ENCODE results near the gene PUS7L.
"Not testable (repeated sequence)": the region's sequence is repeated elsewhere in the genome, so short reads cannot be mapped to it uniquely, and the experiment has no call there.

PUS7L gene

GRCh38 chr12:43696154-43696553, 62.4 kb downstream of the PUS7L start:
- Histone ChIP-seq H3K9ac (ENCODE audit: low read length) (no peak overlapping the region), H3K4me3 (ENCODE audit: low read length) (no peak overlapping the region), H3K4me2 (ENCODE audit: low read depth, low read length) (no peak overlapping the region), H3K79me2 (ENCODE audit: low read length) (no peaks in the 10 kb centered on the region), H3F3A (ENCODE audit: insufficient read depth, low read length) (no peaks in the 10 kb centered on the region), H3K27ac (ENCODE audit: low read length) (no peak overlapping the region), H3K9me2 (replicated peaks; ENCODE audit: insufficient read depth, low read length) (no peaks in the 10 kb centered on the region), H3K36me3 (replicated peaks; ENCODE audit: insufficient read depth, low read length) (no peaks in the 10 kb centered on the region), H3K27me3 (replicated peaks; ENCODE audit: insufficient read depth, low read length) (no peaks in the 10 kb centered on the region), H3K4me1 (ENCODE audit: low read length) (no peaks in the 10 kb centered on the region), H3K9me3 (replicated peaks; ENCODE audit: insufficient read depth, low read length) (no peaks in the 10 kb centered on the region), H4K20me1 (ENCODE audit: insufficient read depth, low read length) (no peaks in the 10 kb centered on the region), H2AFZ (ENCODE audit: low read length) (no peak overlapping the region)
- no peak for DNase-seq
- TF ChIP-seq EZH2phosphoT487 (IDR thresholded peaks at IDR 0.05; ENCODE audit: low read length) (no peak), CTCF (IDR thresholded peaks at IDR 0.05; ENCODE audit: low read length) (no peak), EZH2 (optimal IDR thresholded peaks at IDR 0.05; ENCODE audit: low read depth, low read length) (no peak)

GRCh38 chr12:43694879-43695278, 63.7 kb downstream of the PUS7L start:
- H3K9me3 ChIP-seq (replicated peaks; ENCODE audit: insufficient read depth, low read length) = no peaks in the 10 kb centered on the region
- DNase-seq = no peak
- no peaks in the 10 kb centered on the region for H3K4me1 ChIP-seq (ENCODE audit: low read length)
- H4K20me1 ChIP-seq (ENCODE audit: insufficient read depth, low read length) = no peaks in the 10 kb centered on the region
- no peaks in the 10 kb centered on the region for H3F3A ChIP-seq (ENCODE audit: insufficient read depth, low read length)
- H2AFZ ChIP-seq (ENCODE audit: low read length) = no peak overlapping the region
- no peaks in the 10 kb centered on the region for H3K36me3 ChIP-seq (replicated peaks; ENCODE audit: insufficient read depth, low read length)
- H3K4me3 ChIP-seq (ENCODE audit: low read length) = no peak overlapping the region
- no peaks in the 10 kb centered on the region for H3K27me3 ChIP-seq (replicated peaks; ENCODE audit: insufficient read depth, low read length)
- no peaks in the 10 kb centered on the region for H3K9me2 ChIP-seq (replicated peaks; ENCODE audit: insufficient read depth, low read length)
- no peak overlapping the region for H3K27ac ChIP-seq (ENCODE audit: low read length)
- no peaks in the 10 kb centered on the region for H3K79me2 ChIP-seq (ENCODE audit: low read length)
- H3K9ac ChIP-seq (ENCODE audit: low read length) = no peak overlapping the region
- TF ChIP-seq EZH2 (optimal IDR thresholded peaks at IDR 0.05; ENCODE audit: low read depth, low read length) = no peak
- TF ChIP-seq EZH2phosphoT487 (IDR thresholded peaks at IDR 0.05; ENCODE audit: low read length) = no peak
- no peak for TF ChIP-seq CTCF (IDR thresholded peaks at IDR 0.05; ENCODE audit: low read length)
- no peak overlapping the region for H3K4me2 ChIP-seq (ENCODE audit: low read depth, low read length)

- Histone ChIP-seq H3F3A (ENCODE audit: insufficient read depth, low read length) (no peaks in the 10 kb centered on the region), H4K20me1 (ENCODE audit: insufficient read depth, low read length) (no peaks in the 10 kb centered on the region), H3K4me1 (ENCODE audit: low read length) (peaks cover 2% of the 10 kb centered on the region; the same call in 1 of the 2 replicates), H3K27ac (ENCODE audit: low read length) (no peak overlapping the region), H3K4me3 (ENCODE audit: low read length) (no peak overlapping the region), H3K9ac (ENCODE audit: low read length) (no peak overlapping the region), H3K9me3 (replicated peaks; ENCODE audit: insufficient read depth, low read length) (no peaks in the 10 kb centered on the region), H3K9me2 (replicated peaks; ENCODE audit: insufficient read depth, low read length) (no peaks in the 10 kb centered on the region), H2AFZ (ENCODE audit: low read length) (no peak overlapping the region), H3K27me3 (replicated peaks; ENCODE audit: insufficient read depth, low read length) (no peaks in the 10 kb centered on the region), H3K4me2 (ENCODE audit: low read depth, low read length) (no peak overlapping the region), H3K79me2 (ENCODE audit: low read length) (no peaks in the 10 kb centered on the region), H3K36me3 (replicated peaks; ENCODE audit: insufficient read depth, low read length) (no peaks in the 10 kb centered on the region)
- DNase-seq = no peak
- no peak for TF ChIP-seq EZH2phosphoT487 (IDR thresholded peaks at IDR 0.05; ENCODE audit: low read length)
- no peak for TF ChIP-seq EZH2 (optimal IDR thresholded peaks at IDR 0.05; ENCODE audit: low read depth, low read length)
- TF ChIP-seq CTCF (IDR thresholded peaks at IDR 0.05; ENCODE audit: low read length) = no peak
Observed at GRCh38 chr12:43692064-43692463, 66.5 kb downstream of the PUS7L start.

GRCh38 chr12:43685491-43685890, 73.1 kb downstream of the PUS7L start:
- not testable (repeated sequence) for H2AFZ ChIP-seq (ENCODE audit: low read length); H3K9ac ChIP-seq (ENCODE audit: low read length); H3F3A ChIP-seq (ENCODE audit: insufficient read depth, low read length); H3K4me3 ChIP-seq (ENCODE audit: low read length); H3K27me3 ChIP-seq (replicated peaks; ENCODE audit: insufficient read depth, low read length); H4K20me1 ChIP-seq (ENCODE audit: insufficient read depth, low read length); DNase-seq; H3K9me2 ChIP-seq (replicated peaks; ENCODE audit: insufficient read depth, low read length); H3K4me1 ChIP-seq (ENCODE audit: low read length); H3K27ac ChIP-seq (ENCODE audit: low read length); H3K4me2 ChIP-seq (ENCODE audit: low read depth, low read length); H3K79me2 ChIP-seq (ENCODE audit: low read length); H3K36me3 ChIP-seq (replicated peaks; ENCODE audit: insufficient read depth, low read length); H3K9me3 ChIP-seq (replicated peaks; ENCODE audit: insufficient read depth, low read length)
